ENCODE data around the gene IFT88. TPM values are rescaled to one million over a fixed set of nuclear protein-coding genes. Genes with fewer than 3 reads are reported as not detected.

The IFT88 gene
- total and polyA plus RNA-seq, 4 donors = 7.1 to 18.7 (median 10.5) TPM

GRCh38 chr13:20652946-20653345 lies 86.0 kb downstream of the IFT88 start:
- Histone ChIP-seq H3K9ac (ENCODE audit: low read depth in 1 of 2, low read length in 2 of 2) (no peak overlapping the region), H3K27ac (ENCODE audit: low read depth in 1 of 2, low read length in 2 of 2) (no peak overlapping the region), H3K36me3 (ENCODE audit: control insufficient read depth in 4 of 4, insufficient read depth in 3 of 4, low read depth in 1 of 4, low read length in 3 of 4) (peaks cover 0 to 4% (median 2%) of the 10 kb centered on the region in 4 donors), H3K27me3 (ENCODE audit: control insufficient read depth in 4 of 4, insufficient read depth in 4 of 4, low read length in 3 of 4) (no peaks in the 10 kb centered on the region), H3K4me3 (ENCODE audit: low read depth in 1 of 3, low read length in 3 of 3) (no peak overlapping the region), H3K4me1 (ENCODE audit: control insufficient read depth in 4 of 4, insufficient read depth in 4 of 4, low read length in 3 of 4) (no peaks in the 10 kb centered on the region), H3K9me3 (ENCODE audit: control insufficient read depth in 4 of 4, low read length in 3 of 4) (no peaks in the 10 kb centered on the region)
- WGBS = 89% methylated on average over 4 of the region's 4 CpGs
- DNase-seq (ENCODE audit: low spot score) = no peak
- no peak for TF ChIP-seq ZBTB33 (IDR thresholded peaks at IDR 0.05)
- TF ChIP-seq RXRA (IDR thresholded peaks at IDR 0.05) = no peak
- no peak for TF ChIP-seq CTCF (IDR thresholded peaks at IDR 0.05; ENCODE audit: low read depth, low read length, missing input control)
- no peak for TF ChIP-seq FOXA2 (IDR thresholded peaks at IDR 0.05)
- TF ChIP-seq HNF4G (IDR thresholded peaks at IDR 0.05) = no peak
- no peak for TF ChIP-seq ATF3 (IDR thresholded peaks at IDR 0.05)
- no peak for TF ChIP-seq EGR1 (IDR thresholded peaks at IDR 0.05; ENCODE audit: low read depth in 2 of 2)
- no peak for TF ChIP-seq HNF4A (conservative IDR thresholded peaks at IDR 0.05)
- no peak for TF ChIP-seq MAX (IDR thresholded peaks at IDR 0.05)
- TF ChIP-seq REST (IDR thresholded peaks at IDR 0.05) = no peak
- no peak for TF ChIP-seq GABPA (IDR thresholded peaks at IDR 0.05 in 1 of 2, conservative IDR thresholded peaks at IDR 0.05 in 1 of 2)
- no peak for TF ChIP-seq TAF1 (conservative IDR thresholded peaks at IDR 0.05)
- TF ChIP-seq SP1 (IDR thresholded peaks at IDR 0.05) = no peak
- TF ChIP-seq RAD21 (IDR thresholded peaks at IDR 0.05) = no peak
- TF ChIP-seq JUND (IDR thresholded peaks at IDR 0.05) = no peak
- no peak for TF ChIP-seq YY1 (IDR thresholded peaks at IDR 0.05)
- TF ChIP-seq FOXA1 (IDR thresholded peaks at IDR 0.05) = no peak
- no peak for TF ChIP-seq NR2F2 (IDR thresholded peaks at IDR 0.05)

Measured in liver (tissue), 9 donors.